WTC11 (cell line): ENCODE measurements around the gene EFNA5. TPM values are rescaled to one million over a fixed set of nuclear protein-coding genes. Genes with fewer than 3 reads are reported as not detected.

ENCODE experiments used
- ATAC-seq: fragments of 200-7000 bp; cut with Tn5 transposase; 2 replicates; pipeline ENCODE4 v1.10.0; 2021; ENCODE audit warnings: mild to moderate bottlenecking, moderate library complexity
- CTCF ChIA-PET: fragments of 300-600 bp; sonication (Branson Sonifier 250); formaldehyde crosslinking; loops from one replicate; lab custom pipeline; 2021; ENCODE audit warnings: antibody characterized with exemption; lab: Charles Lee
- POLR2A ChIA-PET: fragments of 350-600 bp; sonication (Branson Sonifier 250); formaldehyde crosslinking; loops from one replicate; lab custom pipeline; 2021; ENCODE audit warnings: antibody characterized with exemption; lab: Charles Lee
- DNase-seq: peaks from one replicate; pipeline ENCODE4 v3.0.0; 2021; ENCODE audit warnings: low spot score
- H3K27ac Mint-ChIP-seq: 2 replicates; pipeline ENCODE4 v1.8.0; 2021; ENCODE audit warnings: mixed read lengths
- H3K27me3 Mint-ChIP-seq: 2 replicates; pipeline ENCODE4 v1.8.0; 2021; ENCODE audit warnings: low read depth, mild to moderate bottlenecking, moderate library complexity, mixed read lengths
- H3K36me3 Mint-ChIP-seq: 2 replicates; pipeline ENCODE4 v1.8.0; 2021; ENCODE audit warnings: mixed read lengths
- H3K4me1 Mint-ChIP-seq: 2 replicates; pipeline ENCODE4 v1.8.0; 2022; ENCODE audit warnings: mixed read lengths
- H3K4me3 Mint-ChIP-seq: 2 replicates; pipeline ENCODE4 v1.8.0; 2021; ENCODE audit warnings: mild to moderate bottlenecking, moderate library complexity, mixed read lengths
- H3K9me3 Mint-ChIP-seq: 2 replicates; pipeline ENCODE4 v1.8.0; 2021; ENCODE audit warnings: mixed read lengths
- ATF6 ChIP-seq: sonication (generic); formaldehyde crosslinking; IDR thresholded peaks from 2 replicates; pipeline ENCODE4 v1.8.1; 2023; ENCODE audit warnings: mild to moderate bottlenecking, missing genetic modification reagents
- E2F5 ChIP-seq: sonication (generic); formaldehyde crosslinking; IDR thresholded peaks from 2 replicates; pipeline ENCODE4 v1.8.1; 2022; ENCODE audit warnings: mild to moderate bottlenecking, moderate library complexity, missing genetic modification reagents
- EMX1 ChIP-seq: fragments of 250-450 bp; sonication (Bioruptor Pico); IDR thresholded peaks from 2 replicates; pipeline ENCODE4 v1.8.0; 2021; ENCODE audit warnings: mild to moderate bottlenecking
- ESRRA ChIP-seq: sonication (generic); formaldehyde crosslinking; IDR thresholded peaks from 2 replicates; pipeline ENCODE4 v1.8.1; 2022; ENCODE audit warnings: mild to moderate bottlenecking, missing genetic modification reagents, borderline replicate concordance
- MAX ChIP-seq: sonication (generic); formaldehyde crosslinking; IDR thresholded peaks from 2 replicates; pipeline ENCODE4 v1.8.0; 2022; ENCODE audit warnings: mild to moderate bottlenecking, missing genetic modification reagents
- MLX ChIP-seq: sonication (generic); formaldehyde crosslinking; IDR thresholded peaks from 2 replicates; pipeline ENCODE4 v1.8.1; 2023; ENCODE audit warnings: mild to moderate bottlenecking, missing genetic modification reagents, moderate library complexity
- MYBL2 ChIP-seq: sonication (generic); formaldehyde crosslinking; IDR thresholded peaks from 2 replicates; pipeline ENCODE4 v1.8.1; 2023; ENCODE audit warnings: mild to moderate bottlenecking, moderate library complexity, missing genetic modification reagents
- PREB ChIP-seq: sonication (generic); formaldehyde crosslinking; IDR thresholded peaks from 2 replicates; pipeline ENCODE4 v1.8.1; 2022; ENCODE audit warnings: mild to moderate bottlenecking, missing genetic modification reagents, moderate library complexity, borderline replicate concordance
- RORB ChIP-seq: fragments of 250-450 bp; sonication (Bioruptor Pico); IDR thresholded peaks from 2 replicates; pipeline ENCODE4 v1.9.0; 2021; ENCODE audit warnings: mild to moderate bottlenecking
- SMAD4 ChIP-seq: sonication (generic); formaldehyde crosslinking; IDR thresholded peaks from 2 replicates; pipeline ENCODE4 v1.8.0; 2022; ENCODE audit warnings: mild to moderate bottlenecking, missing genetic modification reagents
- SP1 ChIP-seq: sonication (generic); formaldehyde crosslinking; conservative IDR thresholded peaks from 2 replicates; pipeline ENCODE4 v1.8.1; 2022; ENCODE audit warnings: missing genetic modification reagents
- TEAD1 ChIP-seq: sonication (generic); formaldehyde crosslinking; IDR thresholded peaks from 2 replicates; pipeline ENCODE4 v1.8.0; 2022; ENCODE audit warnings: mild to moderate bottlenecking, missing genetic modification reagents
- TP53 ChIP-seq: sonication (generic); formaldehyde crosslinking; IDR thresholded peaks from 2 replicates; pipeline ENCODE4 v1.8.1; 2023; ENCODE audit warnings: mild to moderate bottlenecking, missing genetic modification reagents
- USF1 ChIP-seq: sonication (generic); formaldehyde crosslinking; IDR thresholded peaks from 2 replicates; pipeline ENCODE4 v1.8.0; 2022; ENCODE audit warnings: mild to moderate bottlenecking, missing genetic modification reagents
- ZNF281 ChIP-seq: sonication (generic); formaldehyde crosslinking; IDR thresholded peaks from 2 replicates; pipeline ENCODE4 v1.8.0; 2023; ENCODE audit warnings: mild to moderate bottlenecking, missing genetic modification reagents
- ZNF425 ChIP-seq: fragments of 250-450 bp; sonication (Bioruptor Pico); conservative IDR thresholded peaks from 2 replicates; pipeline ENCODE4 v1.9.0; 2021; ENCODE audit warnings: mild to moderate bottlenecking
- ZSCAN18 ChIP-seq: fragments of 250-450 bp; sonication (Bioruptor Pico); IDR thresholded peaks from 2 replicates; pipeline ENCODE4 v2.1.2; 2022; ENCODE audit warnings: mild to moderate bottlenecking, moderate library complexity
- total RNA-seq: library from RNA; stranded (reverse); gene quantifications from 3 replicates; pipeline ENCODE4 v1.2.3, GENCODE V29; 2021

The EFNA5 gene
- total RNA-seq, 1 experiment from 2014 or later: 17.4 TPM

- DNase-seq (no peak), ATAC-seq (no peak)
- no peaks in the 10 kb centered on the region for H3K9me3 Mint-ChIP-seq
- H3K27me3 Mint-ChIP-seq: no peaks in the 10 kb centered on the region
- H3K4me3 Mint-ChIP-seq: no peak overlapping the region
- H3K36me3 Mint-ChIP-seq: no peaks in the 10 kb centered on the region
- ChIA-PET CTCF (no interaction called here), POLR2A (no interaction called here)
- TF ChIP-seq ZSCAN18 (no peak), SP1 (CRISPR knock-in tag) (0 out of 2 replicates have a peak, but pooled peaks have one; percentile 18)
- peaks cover 46% of the 10 kb centered on the region for H3K4me1 Mint-ChIP-seq
- no peak overlapping the region for H3K27ac Mint-ChIP-seq
Measured at GRCh38 chr5:107631805-107632362, 38.9 kb downstream of the EFNA5 start.

- ChIA-PET POLR2A (interaction anchor here (0.6 kb wide), 1 partner anchor 174 kb away, joined by 4 read pairs; no protein-coding TSS in a partner anchor), CTCF (no interaction called here)
- no peak for ATAC-seq
- Mint-ChIP-seq H3K9me3 (no peaks in the 10 kb centered on the region), H3K27me3 (no peaks in the 10 kb centered on the region), H3K27ac (no peak overlapping the region), H3K4me3 (no peak overlapping the region), H3K36me3 (no peaks in the 10 kb centered on the region), H3K4me1 (peaks cover 36% of the 10 kb centered on the region)
- TF ChIP-seq USF1 (CRISPR knock-in tag) (no peak), PREB (CRISPR knock-in tag) (no peak), MAX (CRISPR knock-in tag) (no peak), RORB (CRISPR knock-in tag) (no peak), MLX (no peak), ZSCAN18 (no peak), ZNF425 (CRISPR knock-in tag) (no peak), TP53 (CRISPR knock-in tag) (no peak)
- no peak for DNase-seq
Measured at GRCh38 chr5:107630184-107630583, 40.6 kb downstream of the EFNA5 start.

GRCh38 chr5:107624235-107624634, 46.5 kb downstream of the EFNA5 start:
- no peaks in the 10 kb centered on the region for H3K36me3 Mint-ChIP-seq
- no peak for ATAC-seq
- H3K9me3 Mint-ChIP-seq: no peaks in the 10 kb centered on the region
- H3K4me3 Mint-ChIP-seq: no peak overlapping the region
- ChIA-PET POLR2A (no interaction called here), CTCF (no interaction called here)
- peak overlapping the region; percentile 1; the same call in 1 of the 2 replicates for H3K27ac Mint-ChIP-seq
- no peak for DNase-seq
- H3K4me1 Mint-ChIP-seq: peaks cover 32% of the 10 kb centered on the region
- H3K27me3 Mint-ChIP-seq: no peaks in the 10 kb centered on the region
- TF ChIP-seq ESRRA (CRISPR knock-in tag) (no peak), MYBL2 (CRISPR knock-in tag) (no peak), EMX1 (CRISPR knock-in tag) (no peak), ATF6 (CRISPR knock-in tag) (no peak), TEAD1 (CRISPR knock-in tag) (no peak), SMAD4 (CRISPR knock-in tag) (no peak), E2F5 (CRISPR knock-in tag) (no peak), ZNF281 (CRISPR knock-in tag) (no peak)
